BLaER1 treated with 17β-estradiol and CSF1 and Interleukin-3, amounts not matched to agents 10 nM and 100 nM (cell line): Measurements from ENCODE around the gene CAV3.

ENCODE experiments used
- H3K27ac ChIP-seq, 11 experiments: shearing (Covaris generic); formaldehyde crosslinking; 2 replicates each; pipeline ENCODE4 v1.8.1; 2022
- H3K27me3 ChIP-seq, 11 experiments: shearing (Covaris generic); formaldehyde crosslinking; 2 replicates each; pipeline ENCODE4 v1.8.1; 2022
- H3K36me3 ChIP-seq, 11 experiments: shearing (Covaris generic); formaldehyde crosslinking; 2 replicates each; pipeline ENCODE4 v1.8.1; 2022
- H3K4me1 ChIP-seq, 10 experiments: shearing (Covaris generic); formaldehyde crosslinking; 2 replicates each; pipeline ENCODE4 v1.8.1; 2022
- H3K4me2 ChIP-seq, 11 experiments: shearing (Covaris generic); formaldehyde crosslinking; 2 replicates each; pipeline ENCODE4 v1.8.1; 2022
- H3K4me3 ChIP-seq, 10 experiments: shearing (Covaris generic); formaldehyde crosslinking; 2 replicates each; pipeline ENCODE4 v1.8.1; 2022
- H3K9ac ChIP-seq, 11 experiments: shearing (Covaris generic); formaldehyde crosslinking; 2 replicates each; pipeline ENCODE4 v1.8.1; 2022
- H3K9me3 ChIP-seq, 11 experiments: shearing (Covaris generic); formaldehyde crosslinking; replicated peaks in 1 of 11; 2 replicates each; pipeline ENCODE4 v1.8.1; 2022
- H4K20me1 ChIP-seq, 11 experiments: shearing (Covaris generic); formaldehyde crosslinking; 2 replicates each; pipeline ENCODE4 v1.8.1; 2022
- Cebpa-rat ChIP-seq, 11 experiments: shearing (Covaris generic); IDR thresholded peaks; 2 replicates each; pipeline ENCODE4 v1.8.1; 2022

CAV3 gene

GRCh38 chr3:8773941-8774542 is 40.4 kb downstream of the CAV3 start:
- Histone ChIP-seq H3K27me3 (peaks cover 0 to 5% (median 2%) of the 10 kb centered on the region in 11 experiments; a peak in 13 of 22 replicates), H3K27ac (no peak overlapping the region), H3K4me3 (no peak overlapping the region), H3K4me1 (peaks cover 0 to 13% (median 0%) of the 10 kb centered on the region in 10 experiments; a peak in 2 of 20 replicates), H4K20me1 (no peaks in the 10 kb centered on the region), H3K4me2 (no peak overlapping the region), H3K36me3 (peaks cover 0 to 1% (median 0%) of the 10 kb centered on the region in 11 experiments; a peak in 1 of 22 replicates), H3K9ac (no peak overlapping the region), H3K9me3 (peaks cover 4 to 7% (median 5%) of the 10 kb centered on the region in 11 experiments)
- TF ChIP-seq Cebpa-rat (IDR thresholded peaks at IDR 0.05) = no peak

- no peak overlapping the region for H3K4me2 ChIP-seq
- H4K20me1 ChIP-seq = no peaks in the 10 kb centered on the region
- H3K4me1 ChIP-seq = peaks cover 0 to 11% (median 0%) of the 10 kb centered on the region in 10 experiments; a peak in 3 of 20 replicates
- TF ChIP-seq Cebpa-rat (IDR thresholded peaks at IDR 0.05) = no peak
- no peaks in the 10 kb centered on the region for H3K9me3 ChIP-seq
- H3K27ac ChIP-seq = no peak overlapping the region
- no peak overlapping the region for H3K4me3 ChIP-seq
- H3K9ac ChIP-seq = no peak overlapping the region
- H3K36me3 ChIP-seq = no peaks in the 10 kb centered on the region
- H3K27me3 ChIP-seq = no peaks in the 10 kb centered on the region
Measured at GRCh38 chr3:8775181-8775580, 41.6 kb downstream of the CAV3 start.

GRCh38 chr3:8775602-8776001 is 42.0 kb downstream of the CAV3 start:
- Histone ChIP-seq H3K4me2 (no peak overlapping the region), H3K27ac (no peak overlapping the region), H3K9me3 (no peaks in the 10 kb centered on the region), H3K27me3 (no peaks in the 10 kb centered on the region), H3K36me3 (no peaks in the 10 kb centered on the region), H3K4me1 (peaks cover 0 to 11% (median 0%) of the 10 kb centered on the region in 10 experiments; a peak in 3 of 20 replicates), H4K20me1 (no peaks in the 10 kb centered on the region), H3K9ac (no peak overlapping the region), H3K4me3 (no peak overlapping the region)
- TF ChIP-seq Cebpa-rat (IDR thresholded peaks at IDR 0.05) = no peak

- Histone ChIP-seq H3K36me3 (no peaks in the 10 kb centered on the region), H3K9ac (no peak overlapping the region), H3K9me3 (no peaks in the 10 kb centered on the region), H3K4me2 (no peak overlapping the region), H3K4me1 (peaks cover 0 to 11% (median 0%) of the 10 kb centered on the region in 10 experiments; a peak in 3 of 20 replicates), H3K27me3 (no peaks in the 10 kb centered on the region), H3K27ac (no peak overlapping the region), H3K4me3 (no peak overlapping the region), H4K20me1 (no peaks in the 10 kb centered on the region)
- no peak for TF ChIP-seq Cebpa-rat (IDR thresholded peaks at IDR 0.05)
Measured at GRCh38 chr3:8776406-8776805, 42.8 kb downstream of the CAV3 start.

- Histone ChIP-seq H3K4me1 (peaks cover 0 to 11% (median 0%) of the 10 kb centered on the region in 10 experiments; a peak in 3 of 20 replicates), H3K9me3 (no peaks in the 10 kb centered on the region), H3K4me2 (0 out of 22 replicates have a peak overlapping the region, but pooled peaks of 2 of the 11 experiments have one; percentile 4 to 5), H3K4me3 (no peak overlapping the region), H3K27ac (no peak overlapping the region), H3K36me3 (no peaks in the 10 kb centered on the region), H3K9ac (no peak overlapping the region), H4K20me1 (no peaks in the 10 kb centered on the region), H3K27me3 (no peaks in the 10 kb centered on the region)
- no peak for TF ChIP-seq Cebpa-rat (IDR thresholded peaks at IDR 0.05)
Measured at GRCh38 chr3:8777201-8777977, 43.8 kb downstream of the CAV3 start.

- no peak overlapping the region for H3K4me3 ChIP-seq
Measured at GRCh38 chr3:8777978-8778267, 44.3 kb downstream of the CAV3 start.

GRCh38 chr3:8778475-8778874 is 44.9 kb downstream of the CAV3 start:
- Histone ChIP-seq H4K20me1 (no peaks in the 10 kb centered on the region), H3K4me3 (no peak overlapping the region), H3K4me1 (peaks cover 0 to 11% (median 0%) of the 10 kb centered on the region in 10 experiments; a peak in 3 of 20 replicates), H3K36me3 (no peaks in the 10 kb centered on the region), H3K9ac (no peak overlapping the region), H3K9me3 (no peaks in the 10 kb centered on the region), H3K27ac (no peak overlapping the region), H3K4me2 (no peak overlapping the region), H3K27me3 (no peaks in the 10 kb centered on the region)
- no peak for TF ChIP-seq Cebpa-rat (IDR thresholded peaks at IDR 0.05)

More at GRCh38 chr3:8777978-8778267, 44.3 kb downstream of the CAV3 start:
- Histone ChIP-seq H3K4me1 (peaks cover 0 to 11% (median 0%) of the 10 kb centered on the region in 10 experiments; a peak in 3 of 20 replicates), H3K27ac (no peak overlapping the region), H3K4me2 (0 out of 22 replicates have a peak overlapping the region, but pooled peaks of 2 of the 11 experiments have one; percentile 4 to 5), H3K36me3 (no peaks in the 10 kb centered on the region), H3K27me3 (no peaks in the 10 kb centered on the region), H4K20me1 (no peaks in the 10 kb centered on the region), H3K9ac (no peak overlapping the region), H3K9me3 (no peaks in the 10 kb centered on the region)
- TF ChIP-seq Cebpa-rat (IDR thresholded peaks at IDR 0.05) = no peak

- H4K20me1 ChIP-seq = no peaks in the 10 kb centered on the region
- H3K9me3 ChIP-seq = no peaks in the 10 kb centered on the region
- no peak for TF ChIP-seq Cebpa-rat (IDR thresholded peaks at IDR 0.05)
- no peaks in the 10 kb centered on the region for H3K27me3 ChIP-seq
- H3K27ac ChIP-seq = no peak overlapping the region
- H3K9ac ChIP-seq = no peak overlapping the region
- no peak overlapping the region for H3K4me3 ChIP-seq
- H3K36me3 ChIP-seq = no peaks in the 10 kb centered on the region
- 0 out of 22 replicates have a peak overlapping the region, but pooled peaks of 1 of the 11 experiments have one; percentile 24 for H3K4me2 ChIP-seq
- H3K4me1 ChIP-seq = peaks cover 0 to 11% (median 0%) of the 10 kb centered on the region in 10 experiments; a peak in 3 of 20 replicates
Measured at GRCh38 chr3:8780279-8780678, 46.7 kb downstream of the CAV3 start.

- Histone ChIP-seq H3K9me3 (peaks cover 7 to 21% (median 10%) of the 10 kb centered on the region in 11 experiments; a peak in 21 of 22 replicates), H3K4me1 (peaks cover 0 to 4% (median 0%) of the 10 kb centered on the region in 10 experiments; a peak in 1 of 20 replicates), H3K4me2 (no peak overlapping the region), H3K27me3 (no peaks in the 10 kb centered on the region), H3K4me3 (no peak overlapping the region), H3K9ac (no peak overlapping the region), H4K20me1 (no peaks in the 10 kb centered on the region), H3K36me3 (peaks cover 0 to 5% (median 0%) of the 10 kb centered on the region in 11 experiments; a peak in 1 of 22 replicates), H3K27ac (no peak overlapping the region)
- TF ChIP-seq Cebpa-rat (IDR thresholded peaks at IDR 0.05) = no peak
Measured at GRCh38 chr3:8784676-8785435, 51.3 kb downstream of the CAV3 start.
